Measurements from ENCODE around the gene DUSP22.
"Not testable (repeated sequence)": the region's sequence is repeated elsewhere in the genome, so short reads cannot be mapped to it uniquely, and the experiment has no call there.

Gene DUSP22

GRCh38 chr6:367891-368630, 75.8 kb downstream of the DUSP22 start:
- Histone ChIP-seq H3K4me2 (ENCODE audit: low read length) (no peak overlapping the region), H3K27me3 (ENCODE audit: control insufficient read depth, insufficient read depth, low read length) (peaks cover 5% of the 10 kb centered on the region), H2AFZ (no peak overlapping the region), H3K4me1 (no peaks in the 10 kb centered on the region), H3K36me3 (ENCODE audit: control insufficient read depth, insufficient read depth, low read length) (no peaks in the 10 kb centered on the region), H3K27ac (no peak overlapping the region), H3K9ac (no peak overlapping the region), H3K79me2 (no peaks in the 10 kb centered on the region), H3K4me3 (ENCODE audit: low read depth, low read length) (no peak overlapping the region), H3K9me3 (ENCODE audit: control insufficient read depth, low read length) (no peaks in the 10 kb centered on the region)
- TF ChIP-seq CTCF (IDR thresholded peaks at IDR 0.05), result no peak

- no peak overlapping the region for H3K4me3 ChIP-seq (ENCODE audit: low read depth, low read length)
- TF ChIP-seq CTCF (IDR thresholded peaks at IDR 0.05), result no peak
- H3K4me2 ChIP-seq (ENCODE audit: low read length), result no peak overlapping the region
- peaks cover 5% of the 10 kb centered on the region for H3K27me3 ChIP-seq (ENCODE audit: control insufficient read depth, insufficient read depth, low read length)
- H3K79me2 ChIP-seq, result no peaks in the 10 kb centered on the region
- H3K9ac ChIP-seq, result no peak overlapping the region
- H3K27ac ChIP-seq, result no peak overlapping the region
- no peaks in the 10 kb centered on the region for H3K9me3 ChIP-seq (ENCODE audit: control insufficient read depth, low read length)
- no peak overlapping the region for H2AFZ ChIP-seq
- H3K4me1 ChIP-seq, result no peaks in the 10 kb centered on the region
- H3K36me3 ChIP-seq (ENCODE audit: control insufficient read depth, insufficient read depth, low read length), result no peaks in the 10 kb centered on the region
Observed at GRCh38 chr6:369559-370431, 77.5 kb downstream of the DUSP22 start.

DNA sequence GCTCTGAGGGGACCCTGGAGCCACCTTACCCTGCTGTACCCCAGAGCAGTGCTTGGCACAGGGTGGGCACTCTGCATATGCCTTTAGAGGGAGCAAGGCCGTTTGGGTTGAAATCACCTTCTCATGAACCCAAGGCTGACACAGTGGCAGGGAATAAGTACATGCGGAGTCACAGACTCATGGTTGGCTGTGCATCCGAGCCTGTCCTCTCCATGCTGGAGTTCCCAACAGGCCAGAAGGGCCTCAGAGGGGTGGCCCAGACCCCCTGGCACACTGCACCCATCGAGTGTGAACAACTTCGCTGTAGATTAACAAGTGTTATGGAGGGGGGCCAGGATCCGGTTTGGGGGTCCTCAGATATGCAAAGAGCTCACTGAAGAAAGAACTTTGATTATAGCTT, 78.3 kb downstream of the DUSP22 start:
- Histone ChIP-seq H3K9me3 (ENCODE audit: control insufficient read depth, low read length) (no peaks in the 10 kb centered on the region), H3K4me2 (ENCODE audit: low read length) (no peak overlapping the region), H3K9ac (no peak overlapping the region), H3K36me3 (ENCODE audit: control insufficient read depth, insufficient read depth, low read length) (no peaks in the 10 kb centered on the region), H3K27ac (no peak overlapping the region), H3K27me3 (ENCODE audit: control insufficient read depth, insufficient read depth, low read length) (peaks cover 5% of the 10 kb centered on the region), H3K79me2 (no peaks in the 10 kb centered on the region), H2AFZ (no peak overlapping the region), H3K4me1 (no peaks in the 10 kb centered on the region), H3K4me3 (ENCODE audit: low read depth, low read length) (no peak overlapping the region)
- no peak for TF ChIP-seq CTCF (IDR thresholded peaks at IDR 0.05)

GRCh38 chr6:371851-372250, 79.6 kb downstream of the DUSP22 start:
- not testable (repeated sequence) for H3K79me2 ChIP-seq; H3K36me3 ChIP-seq (ENCODE audit: control insufficient read depth, insufficient read depth, low read length); H3K27me3 ChIP-seq (ENCODE audit: control insufficient read depth, insufficient read depth, low read length); H3K4me1 ChIP-seq; H2AFZ ChIP-seq; H3K4me2 ChIP-seq (ENCODE audit: low read length); H3K9ac ChIP-seq; H3K27ac ChIP-seq; H3K9me3 ChIP-seq (ENCODE audit: control insufficient read depth, low read length); H3K4me3 ChIP-seq (ENCODE audit: low read depth, low read length)

- Histone ChIP-seq H3K9me3 (ENCODE audit: control insufficient read depth, low read length) (no peaks in the 10 kb centered on the region), H3K4me1 (no peaks in the 10 kb centered on the region), H3K4me2 (ENCODE audit: low read length) (no peak overlapping the region), H3K9ac (no peak overlapping the region), H3K36me3 (ENCODE audit: control insufficient read depth, insufficient read depth, low read length) (no peaks in the 10 kb centered on the region), H3K27me3 (ENCODE audit: control insufficient read depth, insufficient read depth, low read length) (peaks cover 5% of the 10 kb centered on the region), H2AFZ (no peak overlapping the region), H3K4me3 (ENCODE audit: low read depth, low read length) (no peak overlapping the region), H3K27ac (no peak overlapping the region), H3K79me2 (no peaks in the 10 kb centered on the region)
- TF ChIP-seq CTCF (IDR thresholded peaks at IDR 0.05), result no peak
Observed at GRCh38 chr6:372336-372911, 80.1 kb downstream of the DUSP22 start.
